Adipocyte (in vitro differentiated cells): ENCODE results near the gene STOML2.
A peak's percentile ranks its signal among the peaks of the same experiment; 100 is the strongest.

Experiments
- DNase-seq: peaks from one replicate; pipeline ENCODE4 v3.0.0-alpha.2; 2015; ENCODE audit warnings: low read depth
- H3K27me3 ChIP-seq: replicated peaks from 2 replicates; pipeline ENCODE4 v1.7.0; 2013; ENCODE audit warnings: mild to moderate bottlenecking, low read length, moderate library complexity; ENCODE audit not compliant: control insufficient read depth, insufficient read depth
- H3K36me3 ChIP-seq: 2 replicates; pipeline ENCODE4 v1.7.0; 2013; ENCODE audit warnings: low read length, mild to moderate bottlenecking, moderate library complexity; ENCODE audit not compliant: control insufficient read depth, insufficient read depth, severe bottlenecking
- H3K4me1 ChIP-seq: 2 replicates; pipeline ENCODE4 v1.7.0; 2013; ENCODE audit warnings: mild to moderate bottlenecking, low read length, moderate library complexity; ENCODE audit not compliant: control insufficient read depth, insufficient read depth
- H3K4me3 ChIP-seq: 2 replicates; pipeline ENCODE4 v1.7.0; 2013; ENCODE audit warnings: mild to moderate bottlenecking, low read length, moderate library complexity
- H3K9ac ChIP-seq: 2 replicates; pipeline ENCODE4 v1.7.0; 2013; ENCODE audit warnings: mild to moderate bottlenecking, low read length, moderate library complexity
- H3K9me3 ChIP-seq: 2 replicates; pipeline ENCODE4 v1.7.0; 2013; ENCODE audit warnings: mild to moderate bottlenecking, low read length, moderate library complexity; ENCODE audit not compliant: control insufficient read depth

STOML2 gene

GRCh38 chr9:35105571-35106342 is 2.8 kb upstream of the STOML2 start:
- H3K36me3 ChIP-seq: peaks cover 60% of the 10 kb centered on the region

GRCh38 chr9:35105126-35105525 is 2.2 kb upstream of the STOML2 start:
- Histone ChIP-seq H3K9ac (no peak overlapping the region), H3K4me3 (no peak overlapping the region), H3K4me1 (peaks cover 47% of the 10 kb centered on the region), H3K9me3 (no peaks in the 10 kb centered on the region), H3K36me3 (peaks cover 66% of the 10 kb centered on the region), H3K27me3 (no peaks in the 10 kb centered on the region)
- no peak for DNase-seq

More at GRCh38 chr9:35105571-35106342, 2.8 kb upstream of the STOML2 start:
- no peak for DNase-seq
- Histone ChIP-seq H3K4me1 (peaks cover 53% of the 10 kb centered on the region), H3K27me3 (no peaks in the 10 kb centered on the region), H3K4me3 (no peak overlapping the region), H3K9me3 (no peaks in the 10 kb centered on the region), H3K9ac (no peak overlapping the region)

- H3K4me3 ChIP-seq: no peak overlapping the region
- H3K9ac ChIP-seq: peak overlapping the region; percentile 95
- no peaks in the 10 kb centered on the region for H3K9me3 ChIP-seq
- no peak for DNase-seq
- no peaks in the 10 kb centered on the region for H3K27me3 ChIP-seq
- H3K36me3 ChIP-seq: peaks cover 72% of the 10 kb centered on the region
- peaks cover 42% of the 10 kb centered on the region for H3K4me1 ChIP-seq
Measured at GRCh38 chr9:35104586-35104985, 1.7 kb upstream of the STOML2 start.

GRCh38 chr9:35103660-35104191 is 795 bp upstream of the STOML2 start:
- no peak for DNase-seq
- Histone ChIP-seq H3K4me1 (peaks cover 33% of the 10 kb centered on the region), H3K9ac (peak overlapping the region; percentile 95), H3K36me3 (peaks cover 77% of the 10 kb centered on the region), H3K9me3 (no peaks in the 10 kb centered on the region), H3K4me3 (peak overlapping the region; percentile 95), H3K27me3 (no peaks in the 10 kb centered on the region)

- Histone ChIP-seq H3K4me3 (peak overlapping the region; percentile 95), H3K27me3 (no peaks in the 10 kb centered on the region), H3K9me3 (no peaks in the 10 kb centered on the region), H3K4me1 (peaks cover 30% of the 10 kb centered on the region), H3K9ac (peak overlapping the region; percentile 95), H3K36me3 (peaks cover 64% of the 10 kb centered on the region)
- peak; percentile 48 for DNase-seq
Measured at GRCh38 chr9:35102465-35102768, 514 bp downstream of the STOML2 start.

- H3K4me3 ChIP-seq: no peak overlapping the region
- no peaks in the 10 kb centered on the region for H3K27me3 ChIP-seq
- DNase-seq: no peak
- H3K9ac ChIP-seq: no peak overlapping the region
- no peaks in the 10 kb centered on the region for H3K9me3 ChIP-seq
- peaks cover 12% of the 10 kb centered on the region for H3K4me1 ChIP-seq
- H3K36me3 ChIP-seq: peaks cover 47% of the 10 kb centered on the region
Measured at GRCh38 chr9:35097573-35097972, 5.4 kb downstream of the STOML2 start.

- Histone ChIP-seq H3K27me3 (no peaks in the 10 kb centered on the region), H3K4me1 (no peaks in the 10 kb centered on the region), H3K9me3 (no peaks in the 10 kb centered on the region), H3K36me3 (peaks cover 53% of the 10 kb centered on the region), H3K4me3 (peak within 1 kb of the TSS; percentile 92), H3K9ac (peak within 1 kb of the TSS; percentile 94)
- DNase-seq: peak; percentile 93
Measured at GRCh38 chr9:35096035-35096849, 6.7 kb downstream of the STOML2 start, which contains the start of gene PIGO. Gene PIGO, minus strand, starts transcription at chr9:35096591. Its CDS starts 1,026 bp downstream, at chr9:35095565.

- Histone ChIP-seq H3K9me3 (no peaks in the 10 kb centered on the region), H3K4me1 (no peaks in the 10 kb centered on the region), H3K27me3 (no peaks in the 10 kb centered on the region), H3K4me3 (no peak overlapping the region), H3K36me3 (peaks cover 68% of the 10 kb centered on the region), H3K9ac (no peak overlapping the region)
- DNase-seq: no peak
Measured at GRCh38 chr9:35091536-35091935, 11.4 kb downstream of the STOML2 start.

- no peaks in the 10 kb centered on the region for H3K9me3 ChIP-seq
- peaks cover 68% of the 10 kb centered on the region for H3K36me3 ChIP-seq
- H3K27me3 ChIP-seq: no peaks in the 10 kb centered on the region
- no peak overlapping the region for H3K4me3 ChIP-seq
- H3K9ac ChIP-seq: no peak overlapping the region
- H3K4me1 ChIP-seq: no peaks in the 10 kb centered on the region
- DNase-seq: no peak
Measured at GRCh38 chr9:35089434-35089833, 13.5 kb downstream of the STOML2 start.

- H3K9ac ChIP-seq: no peak overlapping the region
- H3K9me3 ChIP-seq: no peaks in the 10 kb centered on the region
- no peak overlapping the region for H3K4me3 ChIP-seq
- peaks cover 3% of the 10 kb centered on the region for H3K4me1 ChIP-seq
- H3K27me3 ChIP-seq: no peaks in the 10 kb centered on the region
- no peak for DNase-seq
- peaks cover 26% of the 10 kb centered on the region for H3K36me3 ChIP-seq
Measured at GRCh38 chr9:35085078-35085477, 17.9 kb downstream of the STOML2 start.
